Measurements from ENCODE around the gene MGAM2.

GRCh38 chr7:142083605-142084004 lies 27.9 kb upstream of the MGAM2 start:
- no peak for TF ChIP-seq REST (IDR thresholded peaks at IDR 0.05; ENCODE audit: low read depth, low read length)
- no peak for TF ChIP-seq BCLAF1 (IDR thresholded peaks at IDR 0.05)
- TF ChIP-seq MYC (IDR thresholded peaks at IDR 0.05; ENCODE audit: insufficient read depth, insufficient read length, insufficient replicate concordance, low read length, severe bottlenecking): no peak
- no peak for TF ChIP-seq SUZ12 (IDR thresholded peaks at IDR 0.05; ENCODE audit: unreplicated experiment)
- no peak for TF ChIP-seq CHD4 (IDR thresholded peaks at IDR 0.05)
- no peak for TF ChIP-seq TBL1XR1 (IDR thresholded peaks at IDR 0.05; ENCODE audit: low read depth, low read length)
- no peak for TF ChIP-seq CTCF (IDR thresholded peaks at IDR 0.05 in 2 of 3, conservative IDR thresholded peaks at IDR 0.05 in 1 of 3; ENCODE audit: control insufficient read depth in 2 of 3, extremely low read depth in 1 of 3, insufficient read depth in 1 of 3, low read depth in 3 of 3, low read length in 3 of 3)
- no peak for TF ChIP-seq YY1 (IDR thresholded peaks at IDR 0.05; ENCODE audit: low read depth, low read length)
- no peak for TF ChIP-seq FOXM1 (IDR thresholded peaks at IDR 0.05; ENCODE audit: low read depth, low read length)
- no peak for TF ChIP-seq SMC3 (IDR thresholded peaks at IDR 0.05; ENCODE audit: borderline replicate concordance, low read length)
- no peak for TF ChIP-seq MAX (IDR thresholded peaks at IDR 0.05; ENCODE audit: low read depth, low read length)
- no peak for TF ChIP-seq CHD2 (IDR thresholded peaks at IDR 0.05; ENCODE audit: borderline replicate concordance, low read depth, low read length)
- TF ChIP-seq SIN3A (IDR thresholded peaks at IDR 0.05; ENCODE audit: low read depth, low read length): no peak
- TF ChIP-seq CREM (IDR thresholded peaks at IDR 0.05; ENCODE audit: low read depth): no peak
